ENCODE measurements around the gene CENPT.

The CENPT gene

DNA sequence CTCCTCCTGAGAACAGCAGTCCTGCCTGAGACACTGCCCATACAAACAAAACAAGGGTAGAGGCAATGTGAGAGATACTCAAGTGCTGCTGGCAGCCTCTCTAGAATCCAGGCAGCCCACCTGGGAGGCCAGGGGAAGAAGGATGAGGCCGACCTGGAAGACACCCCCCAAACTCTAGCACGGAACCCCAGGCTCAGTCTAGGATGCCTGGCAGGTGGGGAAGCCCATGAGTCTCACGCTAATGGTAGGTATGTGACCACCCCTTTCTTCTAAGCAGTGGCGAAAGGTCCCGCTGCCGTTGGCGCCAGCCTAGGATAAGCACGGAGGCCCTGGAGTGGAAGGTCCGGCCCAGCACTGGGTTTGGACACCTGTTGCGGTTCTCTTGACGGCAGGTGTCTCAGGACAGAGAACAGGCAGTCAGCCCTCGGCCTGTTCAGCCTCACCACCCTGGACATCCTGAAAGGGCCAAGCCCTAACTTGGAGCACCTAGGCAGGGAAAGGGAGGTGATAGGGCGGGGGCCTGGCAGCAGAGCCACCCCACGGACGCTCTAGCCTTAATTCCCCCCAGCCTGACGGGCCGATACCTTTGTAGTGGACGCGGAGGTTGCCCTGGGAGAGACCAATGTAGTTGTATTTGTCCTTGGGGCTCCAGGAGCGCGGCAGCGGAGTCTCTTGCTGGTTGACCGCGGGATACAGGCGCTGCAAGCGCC is 41.6 kb downstream of the CENPT start:
- no peak for FAIRE-seq

DNA sequence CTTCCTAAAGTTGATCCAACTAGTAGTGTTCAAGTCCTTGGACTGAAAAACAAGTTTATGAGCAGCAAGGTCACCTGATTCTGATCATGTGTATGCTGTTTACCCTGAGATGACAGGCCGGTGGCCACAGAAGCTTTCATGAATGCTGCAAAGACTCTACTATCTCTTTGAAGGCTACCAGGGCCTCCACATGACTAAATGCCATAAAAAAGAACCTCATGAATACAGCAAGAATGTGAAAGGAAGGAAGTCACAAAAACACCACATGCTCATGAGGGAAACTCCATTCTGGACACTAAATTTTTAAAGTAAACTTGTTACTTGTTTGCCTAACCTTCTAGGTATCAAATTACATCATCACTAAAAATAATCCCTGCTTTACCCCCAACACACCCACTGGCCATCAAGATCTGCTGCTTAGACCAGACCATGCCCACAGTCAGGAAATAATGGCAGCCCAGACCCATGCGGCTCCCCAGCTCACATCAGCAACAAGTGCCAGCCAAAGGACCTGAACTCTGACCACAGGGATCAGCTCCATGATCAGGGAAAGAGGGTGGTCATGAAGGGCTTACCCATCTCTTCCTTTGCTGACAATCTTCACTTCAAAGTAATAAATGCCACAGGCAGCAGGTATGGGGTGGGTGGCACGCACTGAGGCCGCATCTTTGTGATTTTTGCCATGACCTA is 42.5 kb downstream of the CENPT start:
- no peak for FAIRE-seq

DNA sequence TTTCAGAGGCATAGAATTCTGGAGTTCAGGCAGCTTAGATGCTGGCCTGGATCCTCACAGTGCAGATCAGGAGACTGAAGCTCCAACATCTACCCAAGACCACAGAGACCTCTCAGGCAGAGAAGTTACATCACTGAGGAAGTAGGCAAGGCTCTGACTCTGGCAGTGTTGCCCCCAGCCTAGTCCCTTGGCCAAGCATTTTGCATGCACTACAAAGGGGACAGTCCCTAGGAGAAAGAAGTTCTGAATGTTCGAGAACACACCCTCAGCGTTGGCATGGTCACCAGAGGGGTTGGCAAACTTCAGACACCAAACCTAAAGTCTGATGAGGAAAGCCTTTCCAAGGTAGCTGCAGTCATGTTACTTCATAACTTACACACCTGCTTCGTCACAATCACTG is 43.6 kb downstream of the CENPT start:
- no peak for FAIRE-seq

DNA sequence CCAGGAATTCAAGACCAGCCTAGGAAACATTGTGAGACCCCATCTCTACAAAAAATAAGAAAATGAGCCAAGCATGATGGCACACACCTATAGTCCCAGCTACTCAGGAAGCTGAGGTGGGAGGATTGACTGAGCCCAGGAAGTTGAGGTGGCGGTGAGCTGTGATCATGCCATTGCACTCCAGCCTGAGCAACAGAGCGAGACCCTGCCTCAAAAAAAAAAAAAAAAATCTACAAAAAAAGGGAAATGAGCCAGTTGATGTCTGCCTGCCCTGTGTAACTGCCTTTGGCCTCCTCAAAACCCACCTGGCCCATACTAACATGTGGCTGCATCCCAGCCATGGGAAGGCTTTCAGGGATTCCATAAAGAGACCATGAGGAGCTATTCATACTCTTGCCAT is 45.6 kb downstream of the CENPT start:
- no peak for FAIRE-seq

DNA sequence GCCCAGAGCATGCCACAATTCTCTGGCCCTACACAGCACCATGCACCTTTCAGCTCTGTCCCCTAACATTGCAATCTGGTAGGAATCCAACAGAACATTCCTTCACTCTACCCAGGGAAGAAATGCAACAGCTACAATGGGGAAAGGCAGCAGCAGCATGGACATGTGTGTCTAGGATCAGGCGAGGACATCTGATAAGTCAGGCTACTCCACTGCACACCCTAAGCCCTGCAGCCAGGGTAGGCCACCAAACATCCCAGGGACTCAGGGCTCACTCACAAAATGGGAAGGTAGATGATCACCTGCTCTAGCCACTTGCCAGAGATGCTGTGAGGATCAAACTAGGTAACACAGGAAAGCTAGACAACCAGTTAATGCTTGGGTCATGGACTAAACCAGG is 46.3 kb downstream of the CENPT start:
- no peak for FAIRE-seq

DNA sequence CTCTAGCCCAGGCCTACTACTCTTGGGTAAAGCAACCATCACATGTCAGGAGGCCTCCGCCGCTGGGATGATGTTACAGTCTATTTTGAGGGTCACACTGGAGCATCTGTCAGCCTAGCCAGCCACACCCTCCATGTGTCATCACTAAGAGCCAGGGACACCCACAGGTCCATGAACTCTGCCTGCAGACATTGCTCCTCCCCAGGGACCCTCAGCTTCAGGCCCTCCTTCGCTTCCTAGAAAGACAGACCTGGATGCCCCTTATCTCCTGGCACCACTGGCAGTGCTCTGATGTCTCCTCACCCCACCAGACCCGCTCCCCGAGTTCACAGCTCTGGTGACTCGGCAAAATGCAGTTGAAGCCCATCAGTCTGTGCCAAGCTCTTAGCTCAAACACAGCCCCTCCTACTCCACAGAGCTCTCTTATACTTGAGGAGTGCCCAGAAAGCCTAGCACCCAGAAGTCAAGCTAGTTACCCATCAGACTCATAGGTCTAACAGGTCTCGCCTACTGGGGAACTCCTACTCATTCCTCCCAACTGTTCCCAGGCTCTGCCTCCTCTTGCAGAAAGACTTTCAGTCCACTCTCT is 47.1 kb downstream of the CENPT start:
- no peak for FAIRE-seq

DNA sequence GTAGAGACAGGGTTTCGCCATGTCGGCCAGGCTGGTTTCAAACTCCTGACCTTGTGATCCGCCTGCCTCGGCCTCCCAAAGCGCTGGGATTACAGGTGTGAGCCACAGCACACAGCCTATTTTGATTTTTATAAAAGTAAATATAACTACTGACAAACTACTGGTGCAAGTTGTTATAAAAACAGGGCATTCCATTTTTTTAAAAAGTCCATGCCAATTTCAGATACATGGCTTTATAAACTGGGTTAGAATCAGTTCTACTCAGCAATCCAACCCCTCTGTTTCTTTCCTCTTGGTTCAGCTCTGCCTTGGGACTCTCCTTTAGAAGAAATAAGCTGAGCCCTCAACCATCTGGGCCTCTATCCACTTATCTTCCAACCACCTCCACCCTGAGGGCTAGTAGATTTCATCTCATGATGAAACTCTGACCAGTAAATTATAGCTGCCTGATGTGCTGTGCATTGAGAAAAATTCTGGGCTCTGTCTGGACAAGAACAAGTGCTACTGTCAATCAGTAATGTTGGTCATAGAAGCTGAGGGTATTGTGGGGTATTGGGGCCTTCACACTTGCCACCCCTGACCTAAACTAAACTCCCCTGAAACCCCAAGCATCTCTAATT is 51.3 kb downstream of the CENPT start:
- no peak for FAIRE-seq

DNA sequence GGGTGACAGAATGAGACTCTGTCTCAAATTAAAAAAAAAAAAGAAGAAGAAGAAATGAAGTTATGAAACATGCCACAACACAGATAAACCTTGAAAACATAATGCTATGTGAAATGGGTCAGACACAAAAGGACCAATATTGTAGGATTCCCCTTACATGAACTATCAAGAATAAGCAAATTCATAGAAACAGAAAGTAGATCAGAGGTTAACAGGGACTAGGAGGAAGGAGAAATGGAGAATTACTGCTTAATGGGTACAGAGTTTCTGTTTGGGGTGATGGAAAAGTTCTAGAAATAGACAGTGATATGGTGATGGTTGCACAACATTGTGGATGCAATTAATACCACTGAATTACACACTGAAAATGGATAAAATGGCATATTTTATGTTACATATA is 57.4 kb downstream of the CENPT start:
- no peak for FAIRE-seq

DNA sequence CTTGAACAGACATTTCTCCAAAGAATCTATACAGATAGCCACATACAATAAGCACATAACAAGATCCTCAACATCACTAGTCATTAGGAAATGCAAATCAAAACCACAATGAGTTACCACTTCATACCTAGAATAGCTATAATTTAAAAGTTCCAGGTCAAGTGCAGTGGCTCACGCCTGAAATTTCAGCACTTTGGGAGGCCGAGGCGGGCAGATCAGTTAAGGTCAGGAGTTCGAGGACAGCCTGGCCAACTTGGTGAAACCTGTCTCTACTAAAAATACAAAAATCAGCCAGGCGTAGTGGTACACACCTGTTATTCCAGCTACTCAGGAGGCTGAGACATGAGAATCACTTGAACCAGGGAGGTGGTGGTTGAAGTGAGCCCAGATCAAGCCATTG is 61.0 kb downstream of the CENPT start:
- FAIRE-seq = no peak

DNA sequence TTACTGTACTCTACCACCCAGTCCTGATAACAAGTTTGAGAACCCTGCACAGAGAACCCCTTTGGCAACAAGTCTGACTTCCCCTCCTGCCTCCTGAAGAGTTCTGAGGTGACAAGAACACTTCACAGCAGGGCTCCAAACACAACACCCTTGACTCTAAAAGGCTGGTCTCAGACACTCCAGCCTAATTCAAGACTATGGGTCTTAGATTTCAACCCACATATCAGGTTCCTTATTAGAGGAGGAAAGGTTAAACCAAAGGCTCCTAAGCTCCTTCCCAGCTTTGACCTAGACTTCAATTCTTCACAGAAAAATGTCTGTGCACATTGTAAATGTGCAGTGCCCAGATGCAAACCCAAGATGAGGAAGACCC is 64.2 kb downstream of the CENPT start:
- FAIRE-seq = no peak

DNA sequence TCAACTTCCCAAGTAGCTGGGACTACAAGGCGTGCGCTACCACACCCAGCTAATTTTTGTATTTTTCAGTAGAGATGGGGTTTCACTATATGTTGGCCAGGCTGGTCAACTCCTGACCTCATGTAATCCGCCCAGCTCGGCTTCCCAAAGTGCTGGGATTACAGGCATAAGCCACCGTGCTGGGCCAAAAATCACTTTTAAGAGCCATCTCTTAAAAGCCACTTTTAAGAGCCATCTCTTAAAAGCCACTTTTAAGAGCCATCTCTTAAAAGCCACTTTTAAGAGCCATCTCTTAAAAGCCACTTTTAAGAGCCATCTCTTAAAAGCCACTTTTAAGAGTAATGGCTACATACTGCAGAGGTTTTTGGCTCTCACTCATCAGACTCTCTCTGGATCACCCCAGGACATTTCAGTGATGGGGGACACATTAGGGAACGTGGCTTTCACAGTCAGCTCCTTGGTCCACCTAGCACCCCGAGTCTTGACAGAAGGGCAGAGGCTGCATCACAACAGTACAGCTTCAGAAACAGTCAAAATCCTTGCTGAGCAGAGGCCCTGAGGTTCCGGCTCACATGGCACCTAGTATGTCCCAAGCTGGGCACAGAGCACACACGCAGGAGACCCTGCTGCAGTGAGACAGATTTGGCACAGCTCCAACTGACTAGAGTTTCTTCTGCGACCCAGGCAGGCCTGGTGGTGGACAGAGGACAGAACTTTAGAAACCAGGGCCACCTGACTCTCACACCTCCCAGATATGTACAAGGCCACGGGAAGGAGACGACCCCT is 64.7 kb downstream of the CENPT start:
- FAIRE-seq = no peak

DNA sequence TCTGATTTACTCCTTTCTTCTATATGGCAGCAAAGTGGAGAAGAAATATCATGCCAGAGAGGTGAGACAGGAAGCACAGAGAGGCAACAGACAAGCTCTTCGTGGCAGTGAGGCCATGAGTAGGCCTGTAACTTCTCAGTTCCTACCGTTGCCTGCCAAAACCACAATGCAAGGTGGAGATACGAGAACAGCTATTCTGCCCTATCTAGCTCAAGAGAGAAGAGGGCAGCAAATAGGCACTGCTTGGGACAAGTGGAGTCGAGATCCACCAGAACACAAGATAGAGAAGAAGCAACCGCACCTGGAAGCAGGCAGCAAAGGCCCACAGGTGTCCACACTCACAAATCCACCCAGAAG is 66.0 kb downstream of the CENPT start:
- FAIRE-seq = no peak

DNA sequence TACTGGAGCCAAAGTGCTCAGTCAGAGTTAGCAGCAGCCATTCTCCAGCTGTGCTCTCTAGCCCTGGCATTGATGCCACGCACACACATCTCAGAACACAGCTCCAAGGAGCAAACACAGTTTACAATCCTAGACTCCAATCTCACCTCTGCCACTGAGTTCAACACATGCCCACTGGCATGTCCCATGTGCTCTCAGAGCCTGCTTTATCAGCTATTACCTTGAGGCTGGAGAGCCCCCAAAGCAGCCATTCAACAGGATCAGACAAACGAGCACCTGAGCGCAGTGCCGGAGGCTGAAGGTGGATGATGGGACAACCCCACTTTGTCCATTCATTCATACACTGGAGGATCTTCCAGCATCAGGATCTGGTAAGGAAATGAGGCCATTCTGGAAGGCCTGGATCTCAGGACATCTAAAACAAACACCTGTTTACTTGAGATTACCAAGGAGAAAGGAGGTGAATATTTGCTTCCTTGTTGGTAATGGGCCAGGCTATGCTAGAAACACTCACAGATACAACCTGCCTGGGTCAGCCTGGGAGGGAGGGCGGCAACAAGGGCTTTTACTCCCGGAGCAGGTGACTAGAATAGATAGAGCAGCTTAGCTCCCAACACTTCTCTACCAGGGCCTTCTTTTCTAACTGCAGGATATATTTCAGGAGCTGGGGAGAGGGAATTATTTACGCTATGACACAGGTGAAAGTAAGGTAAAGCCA is 66.5 kb downstream of the CENPT start:
- FAIRE-seq = no peak

DNA sequence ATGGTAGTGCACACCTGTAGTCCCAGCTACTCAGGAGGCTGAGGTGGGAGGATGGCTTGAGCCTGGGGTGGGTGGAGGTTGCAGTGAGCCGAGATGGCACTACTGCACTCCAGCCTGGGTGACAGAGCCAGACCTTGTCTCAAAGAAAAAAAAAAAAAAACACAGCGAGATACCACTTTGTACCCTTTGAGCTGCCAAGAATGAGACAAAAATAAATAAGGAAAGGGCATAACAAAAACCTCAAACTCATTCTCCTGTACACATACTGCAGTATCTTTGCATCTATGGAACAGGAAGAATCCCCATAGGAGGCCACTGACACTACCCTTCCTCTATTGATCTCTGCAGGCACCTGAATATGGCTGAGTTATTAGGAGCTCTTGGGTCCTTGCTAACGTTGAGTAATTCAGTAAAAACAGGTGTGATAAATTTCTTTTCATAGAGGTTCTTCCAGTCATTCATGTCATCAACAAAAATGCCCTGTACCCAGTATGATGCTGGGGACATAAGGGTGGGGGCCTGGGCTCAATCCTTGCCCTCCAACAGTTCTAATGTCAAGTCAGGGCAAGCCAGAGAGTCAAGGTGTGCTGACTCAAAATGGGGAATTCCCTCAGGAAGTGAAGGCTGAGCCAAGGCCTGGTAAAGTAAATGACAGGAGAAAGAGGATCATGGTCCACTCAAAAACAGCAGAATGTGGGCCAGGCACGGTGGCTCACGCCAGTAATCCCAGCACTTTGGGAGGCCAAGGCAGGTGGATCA is 68.1 kb downstream of the CENPT start:
- FAIRE-seq = no peak
